ENCODE data around the gene RASA1.

GRCh38 chr5:87392801-87393200 lies 125.1 kb downstream of the RASA1 start:
- TF ChIP-seq CTCF (conservative IDR thresholded peaks at IDR 0.05), result no peak
- TF ChIP-seq ZFX (IDR thresholded peaks at IDR 0.05), result no peak

Measured in C4-2B (cell line).